Lower leg skin (tissue), 3 donors: ENCODE data around the gene ZNF385D.

Experiments used
- CTCF ChIP-seq, 3 donors: fragments of 450-650 bp; IDR thresholded peaks; one replicate each; pipeline ENCODE4 v1.5.1; 2016; ENCODE audit warnings: antibody characterized with exemption in 3 of 3, mild to moderate bottlenecking in 3 of 3, moderate library complexity in 2 of 3
- POLR2A ChIP-seq, 2 donors: fragments of 450-650 bp; IDR thresholded peaks; one replicate each; pipeline ENCODE4 v1.6.1; 2016 to 2017; ENCODE audit warnings: antibody characterized with exemption in 2 of 2, mild to moderate bottlenecking in 1 of 2, moderate library complexity in 1 of 2

- TF ChIP-seq CTCF (IDR thresholded peaks at IDR 0.05) (no peak), POLR2A (IDR thresholded peaks at IDR 0.05) (no peak)
These were observed 32.8 kb upstream of the ZNF385D start for GRCh38 chr3:21783839-21784238.
